Keratinocyte (primary cell): Measurements from ENCODE around the gene SBNO1. TPM values are rescaled to one million over a fixed set of nuclear protein-coding genes. Genes with fewer than 3 reads are reported as not detected.

Experiments used
- DNase-seq: peaks from one replicate; pipeline ENCODE4 v3.0.0-alpha.2; 2011; ENCODE audit warnings: low read depth, missing footprints, low spot score
- FAIRE-seq: peaks from 2 replicates; lab custom pipeline; 2011; peaks lifted over from hg19 to GRCh38; lab: Jason Lieb, UNC
- H2AFZ ChIP-seq: 2 replicates; pipeline ENCODE4 v1.6.0; 2012; ENCODE audit warnings: low read length, control low read depth, inconsistent platforms; ENCODE audit not compliant: control insufficient read depth
- H3K27ac ChIP-seq: 2 replicates; pipeline ENCODE4 v1.5.1; 2011; ENCODE audit warnings: low read length; ENCODE audit not compliant: control insufficient read depth, insufficient read depth
- H3K27me3 ChIP-seq: 3 replicates; pipeline ENCODE4 v1.6.0; 2011; ENCODE audit warnings: low read length; ENCODE audit not compliant: control insufficient read depth, insufficient read depth; ENCODE audit errors: extremely low read depth
- H3K36me3 ChIP-seq, 2 experiments: 2 replicates in 1 of 2; 3 replicates in 1 of 2; pipeline ENCODE4 v1.5.1; 2011; ENCODE audit warnings: low read length in 2 of 2, mild to moderate bottlenecking in 1 of 2; ENCODE audit not compliant: control insufficient read depth in 2 of 2, insufficient read depth in 2 of 2; ENCODE audit errors: extremely low read depth in 1 of 2
- H3K4me1 ChIP-seq: 3 replicates; pipeline ENCODE4 v1.5.1; 2011; ENCODE audit warnings: low read length; ENCODE audit not compliant: control insufficient read depth, insufficient read depth; ENCODE audit errors: extremely low read depth
- H3K4me2 ChIP-seq: 3 replicates; pipeline ENCODE4 v1.6.0; 2011; ENCODE audit warnings: low read depth, low read length; ENCODE audit not compliant: control insufficient read depth, insufficient read depth; ENCODE audit errors: extremely low read depth
- H3K4me3 ChIP-seq, 3 experiments: fragments of 200-600 bp in 1 of 3; sonication (generic) in 1 of 3; 2 replicates in 2 of 3; 3 replicates in 1 of 3; pipeline ENCODE4 v1.5.1; 2011 to 2016; ENCODE audit warnings: low read length in 3 of 3, mild to moderate bottlenecking in 3 of 3, control low read depth in 2 of 3, inconsistent platforms in 1 of 3, low read depth in 1 of 3, mixed read lengths in 1 of 3, mixed run types in 1 of 3, moderate library complexity in 1 of 3; ENCODE audit not compliant: control insufficient read depth in 2 of 3, insufficient read depth in 2 of 3; ENCODE audit errors: extremely low read depth in 1 of 3
- H3K79me2 ChIP-seq: 2 replicates; pipeline ENCODE4 v1.6.0; 2012; ENCODE audit warnings: low read length; ENCODE audit not compliant: control insufficient read depth, insufficient read depth
- H3K9ac ChIP-seq: 3 replicates; pipeline ENCODE4 v1.6.0; 2011; ENCODE audit warnings: low read length; ENCODE audit not compliant: control insufficient read depth, insufficient read depth; ENCODE audit errors: extremely low read depth
- H3K9me1 ChIP-seq: 3 replicates; pipeline ENCODE4 v1.6.0; 2011; ENCODE audit warnings: low read length; ENCODE audit not compliant: control insufficient read depth, insufficient read depth; ENCODE audit errors: extremely low read depth
- H3K9me3 ChIP-seq: 2 replicates; pipeline ENCODE4 v1.5.1; 2012; ENCODE audit warnings: low read depth, low read length; ENCODE audit not compliant: control insufficient read depth
- H4K20me1 ChIP-seq: 3 replicates; pipeline ENCODE4 v1.6.0; 2011; ENCODE audit warnings: low read length; ENCODE audit not compliant: control insufficient read depth, insufficient read depth; ENCODE audit errors: extremely low read depth
- CTCF ChIP-seq, 3 experiments: IDR thresholded peaks in 1 of 3; conservative IDR thresholded peaks in 1 of 3; optimal IDR thresholded peaks in 1 of 3; 2 replicates in 2 of 3; 3 replicates in 1 of 3; pipeline versions ENCODE3 to v1.5.1; 2011; ENCODE audit warnings: low read length in 3 of 3, mild to moderate bottlenecking in 3 of 3, moderate library complexity in 2 of 3, control low read depth in 1 of 3, inconsistent platforms in 1 of 3; ENCODE audit not compliant: insufficient read depth in 2 of 3; ENCODE audit errors: extremely low read depth in 1 of 3
- EZH2 ChIP-seq: IDR thresholded peaks from one replicate; pipeline ENCODE4 v1.6.1; 2012; ENCODE audit warnings: inconsistent platforms, mild to moderate bottlenecking, low read length, moderate library complexity
- dilution Hi-C: fragments of 300-500 bp; cut with MboI; formaldehyde crosslinking; loops from one replicate; pipeline ENCODE4 v1.7.0; 2020; ENCODE audit warnings: low sequenced_read_pairs; ENCODE audit not compliant: extremely low pct_ligation_motif_present
- polyA plus RNA-seq, 5 experiments: library from polyadenylated mRNA; depleted of rRNA in 3 of 5; stranded (reverse) in 3 of 5; stranded (forward) in 1 of 5; unstranded in 1 of 5; fragments of >200 nt; gene quantifications; 1 replicate in 1 of 5; 2 replicates in 3 of 5; 3 replicates in 1 of 5; pipeline versions ENCODE4 v1.2.1 to v1.2.3, GENCODE V29; 2011 to 2012; ENCODE audit warnings: missing spikeins in 2 of 5, low read depth in 1 of 5, low replicate concordance in 1 of 5

The SBNO1 gene
- polyA plus RNA-seq, 1 donor (not counting 4 experiments of a cell fraction or from before 2014, with no cell fraction given), result 18.4 TPM

GRCh38 chr12:123278101-123278627, 86.5 kb downstream of the SBNO1 start:
- H3K9me1 ChIP-seq, result no peaks in the 10 kb centered on the region
- H4K20me1 ChIP-seq, result no peaks in the 10 kb centered on the region
- no peaks in the 10 kb centered on the region for H3K79me2 ChIP-seq
- H3K4me3 ChIP-seq, result no peak overlapping the region
- TF ChIP-seq CTCF (optimal IDR thresholded peaks at IDR 0.05 in 1 of 3, IDR thresholded peaks at IDR 0.05 in 1 of 3, conservative IDR thresholded peaks at IDR 0.05 in 1 of 3; ENCODE audit: extremely low read depth in 1 of 3, insufficient read depth in 2 of 3, low read length in 3 of 3) (no peak), EZH2 (no peak)
- no peak for FAIRE-seq
- no peaks in the 10 kb centered on the region for H3K27me3 ChIP-seq
- no peaks in the 10 kb centered on the region for H3K9me3 ChIP-seq
- H3K9ac ChIP-seq, result no peak overlapping the region
- H3K36me3 ChIP-seq, result no peaks in the 10 kb centered on the region
- H3K4me1 ChIP-seq, result no peaks in the 10 kb centered on the region
- H3K27ac ChIP-seq, result no peak overlapping the region
- H3K4me2 ChIP-seq, result no peak overlapping the region
- DNase-seq, result no peak
- H2AFZ ChIP-seq, result no peak overlapping the region
- dilution Hi-C loops, result no loop called here

DNA sequence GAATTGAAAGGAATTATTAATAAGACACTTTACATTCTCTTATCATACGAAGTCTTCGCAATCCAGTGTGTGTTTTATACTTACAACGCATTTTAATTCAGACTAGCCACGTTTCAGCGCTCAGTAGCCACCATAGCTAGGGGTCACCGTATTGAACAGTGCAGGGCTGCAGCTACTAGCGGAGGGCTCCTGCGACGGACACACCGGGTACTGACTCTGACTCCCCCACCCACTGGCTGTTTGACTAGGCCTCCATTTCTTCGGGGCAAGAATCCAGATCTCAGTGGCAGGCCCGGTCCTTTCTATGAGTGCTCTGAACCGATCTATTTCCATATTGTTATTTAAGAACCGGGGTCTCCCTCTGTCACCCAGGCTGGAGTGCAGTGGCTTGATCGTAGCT, 91.5 kb downstream of the SBNO1 start:
- TF ChIP-seq CTCF (optimal IDR thresholded peaks at IDR 0.05 in 1 of 3, IDR thresholded peaks at IDR 0.05 in 1 of 3, conservative IDR thresholded peaks at IDR 0.05 in 1 of 3; ENCODE audit: extremely low read depth in 1 of 3, insufficient read depth in 2 of 3, low read length in 3 of 3) (no peak), EZH2 (no peak)
- Histone ChIP-seq H3K27me3 (no peaks in the 10 kb centered on the region), H3K27ac (no peak overlapping the region), H3K79me2 (peaks cover 26% of the 10 kb centered on the region), H3K9ac (no peak overlapping the region), H3K36me3 (peaks cover 0 to 5% of the 10 kb centered on the region in 2 experiments), H2AFZ (no peak overlapping the region), H3K4me1 (peaks cover 11% of the 10 kb centered on the region), H3K4me2 (no peak overlapping the region), H4K20me1 (peaks cover 3% of the 10 kb centered on the region), H3K9me3 (no peaks in the 10 kb centered on the region), H3K9me1 (no peaks in the 10 kb centered on the region), H3K4me3 (no peak overlapping the region)
- no peak for FAIRE-seq
- dilution Hi-C loops, result no loop called here
- no peak for DNase-seq
